ENCODE measurements around the gene SUCO. TPM values are rescaled to one million over a fixed set of nuclear protein-coding genes. Genes with fewer than 3 reads are reported as not detected.
"Not testable (repeated sequence)": the region's sequence is repeated elsewhere in the genome, so short reads cannot be mapped to it uniquely, and the experiment has no call there.

The SUCO gene
- total RNA-seq, 1 donor from 2014 or later: 58.5 TPM

DNA sequence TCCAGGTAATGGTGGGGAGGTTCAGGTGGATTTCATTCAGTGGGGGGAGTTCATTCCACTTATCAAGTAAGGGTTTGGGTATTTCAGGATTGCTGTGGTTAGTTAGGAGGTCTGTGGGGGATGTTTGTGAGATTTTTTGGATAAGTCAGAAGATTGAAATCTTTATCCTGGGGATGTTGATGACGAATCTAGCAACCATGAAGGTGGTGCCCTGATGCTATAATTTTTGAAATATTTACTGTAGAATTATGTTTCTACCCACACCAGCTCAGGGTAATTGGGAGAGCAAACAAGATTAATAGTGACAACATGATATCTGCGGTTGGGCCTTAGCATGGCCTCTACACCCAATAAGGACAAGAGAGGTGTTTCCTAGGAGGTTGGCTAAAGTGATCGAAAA lies 28.3 kb downstream of the SUCO start:
- no peak for DNase-seq

DNA sequence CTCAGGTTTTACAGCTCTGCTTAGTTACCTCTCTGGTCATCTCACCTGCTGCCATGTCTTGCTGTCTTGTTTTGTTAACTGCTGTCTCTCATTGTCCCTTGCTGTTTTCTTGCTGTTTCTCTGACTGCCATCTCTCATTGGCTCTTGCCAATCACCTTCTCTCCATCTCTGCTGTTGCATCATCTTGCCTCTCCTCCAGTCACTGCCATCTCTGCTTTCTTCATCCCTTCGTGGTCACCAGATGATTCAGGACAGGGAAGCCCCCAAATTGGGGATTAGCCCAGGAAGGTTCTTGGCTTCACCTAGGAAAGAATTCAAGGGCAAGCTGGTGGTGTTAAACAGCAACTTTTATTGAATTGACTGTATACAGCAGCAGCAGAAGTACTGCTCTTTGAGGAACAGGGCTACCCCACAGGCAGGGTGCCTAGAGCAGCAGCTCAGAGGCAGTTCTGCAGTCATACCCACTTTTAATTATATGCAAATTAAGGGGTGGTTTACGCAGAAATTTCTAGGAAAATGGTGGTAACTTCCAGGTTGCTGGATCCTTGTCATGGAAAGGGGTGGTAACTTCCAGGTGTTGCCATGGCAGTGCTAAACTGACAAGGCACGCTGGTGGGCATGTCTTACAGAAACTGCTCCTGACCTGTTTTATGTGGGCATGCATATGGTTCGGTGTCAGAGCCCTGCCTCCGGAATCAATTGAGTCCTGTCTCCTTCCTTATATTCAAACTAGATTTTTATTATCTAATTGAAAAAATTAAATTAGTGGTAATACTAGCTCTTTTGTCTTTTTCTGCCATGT lies 33.4 kb downstream of the SUCO start:
- no peak for DNase-seq

DNA sequence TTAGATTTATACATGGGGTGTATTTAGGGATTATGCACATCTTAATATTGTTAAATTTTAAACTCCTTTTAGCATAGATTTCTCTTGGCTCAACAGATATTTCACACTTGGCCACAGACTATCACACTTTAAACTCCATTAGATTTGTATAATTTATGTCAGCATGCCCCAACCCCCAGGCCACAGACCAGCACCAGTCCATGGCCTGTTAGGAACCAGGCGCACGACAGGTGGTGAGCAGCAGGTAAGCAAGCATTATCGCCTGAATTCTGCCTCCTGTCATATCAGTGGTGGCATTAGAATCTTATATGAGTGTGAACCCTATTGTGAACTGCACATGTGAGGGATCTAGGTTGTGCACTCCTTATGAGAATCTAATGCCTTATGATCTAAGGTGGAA lies 34.8 kb downstream of the SUCO start:
- no peak for DNase-seq

GRCh38 chr1:172574080-172574479 lies 41.1 kb downstream of the SUCO start:
- no peak for DNase-seq

DNA sequence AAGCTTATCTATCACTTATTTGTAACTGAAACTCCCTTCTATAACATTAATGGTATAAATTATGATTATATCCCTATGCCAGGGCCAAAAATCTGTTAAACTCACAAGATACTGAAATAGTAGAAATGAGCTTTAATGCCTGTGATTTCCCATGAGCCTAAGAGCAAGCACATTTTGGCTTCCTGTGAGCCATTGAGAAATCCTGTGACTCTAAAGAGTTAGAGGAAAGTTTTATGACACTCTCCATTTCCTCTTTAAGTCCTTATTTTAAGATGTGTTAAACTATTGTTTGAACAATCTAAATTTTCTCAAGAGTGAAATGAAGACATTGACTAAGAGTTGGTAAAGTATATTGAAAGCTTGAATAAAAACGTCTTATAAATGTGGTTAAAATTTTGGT lies 45.6 kb downstream of the SUCO start:
- no peak for DNase-seq

DNA sequence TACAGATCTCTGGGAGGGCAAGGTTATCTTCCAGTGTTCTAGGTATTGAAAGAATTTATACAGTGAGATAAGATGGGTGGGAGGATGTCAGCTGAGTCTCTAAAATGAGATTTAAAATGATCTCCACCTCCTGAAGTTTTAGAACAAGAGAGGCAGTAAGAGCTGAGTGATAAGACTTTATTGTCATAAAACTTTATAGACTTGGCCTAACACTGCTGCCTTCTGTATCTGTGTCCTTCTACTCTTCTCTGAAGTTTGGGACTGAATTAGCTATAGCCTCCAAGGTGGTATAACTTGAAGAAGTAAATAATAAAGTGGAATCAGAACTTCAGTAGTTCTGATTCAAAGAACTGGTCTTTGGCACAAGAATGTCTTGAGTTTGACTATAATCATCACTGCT lies 48.3 kb downstream of the SUCO start:
- no peak for DNase-seq

DNA sequence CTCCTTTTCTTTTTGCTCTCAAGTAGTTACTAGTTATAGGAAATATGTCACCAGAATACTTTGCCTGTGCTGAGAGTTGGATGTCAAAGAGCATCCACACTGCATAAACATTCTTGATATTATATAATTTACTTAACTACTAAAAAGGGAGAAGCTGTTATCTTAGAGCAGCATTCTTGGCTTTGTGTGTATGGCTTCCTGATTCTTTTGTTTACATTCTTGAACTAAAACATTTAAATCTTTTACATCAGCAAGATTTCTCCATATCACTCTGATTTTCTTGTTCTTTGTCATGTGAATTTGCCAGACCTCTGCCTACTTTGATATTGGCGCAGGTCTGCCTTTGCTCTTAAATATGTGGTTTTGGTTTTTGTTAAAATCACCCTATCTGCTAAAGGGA lies 48.8 kb downstream of the SUCO start:
- DNase-seq: no peak

GRCh38 chr1:172582889-172583288 lies 49.9 kb downstream of the SUCO start:
- no peak for DNase-seq

- DNase-seq: no peak
These were observed 52.4 kb downstream of the SUCO start for GRCh38 chr1:172585348-172585747.

GRCh38 chr1:172585861-172586260 lies 52.9 kb downstream of the SUCO start:
- DNase-seq: no peak

DNA sequence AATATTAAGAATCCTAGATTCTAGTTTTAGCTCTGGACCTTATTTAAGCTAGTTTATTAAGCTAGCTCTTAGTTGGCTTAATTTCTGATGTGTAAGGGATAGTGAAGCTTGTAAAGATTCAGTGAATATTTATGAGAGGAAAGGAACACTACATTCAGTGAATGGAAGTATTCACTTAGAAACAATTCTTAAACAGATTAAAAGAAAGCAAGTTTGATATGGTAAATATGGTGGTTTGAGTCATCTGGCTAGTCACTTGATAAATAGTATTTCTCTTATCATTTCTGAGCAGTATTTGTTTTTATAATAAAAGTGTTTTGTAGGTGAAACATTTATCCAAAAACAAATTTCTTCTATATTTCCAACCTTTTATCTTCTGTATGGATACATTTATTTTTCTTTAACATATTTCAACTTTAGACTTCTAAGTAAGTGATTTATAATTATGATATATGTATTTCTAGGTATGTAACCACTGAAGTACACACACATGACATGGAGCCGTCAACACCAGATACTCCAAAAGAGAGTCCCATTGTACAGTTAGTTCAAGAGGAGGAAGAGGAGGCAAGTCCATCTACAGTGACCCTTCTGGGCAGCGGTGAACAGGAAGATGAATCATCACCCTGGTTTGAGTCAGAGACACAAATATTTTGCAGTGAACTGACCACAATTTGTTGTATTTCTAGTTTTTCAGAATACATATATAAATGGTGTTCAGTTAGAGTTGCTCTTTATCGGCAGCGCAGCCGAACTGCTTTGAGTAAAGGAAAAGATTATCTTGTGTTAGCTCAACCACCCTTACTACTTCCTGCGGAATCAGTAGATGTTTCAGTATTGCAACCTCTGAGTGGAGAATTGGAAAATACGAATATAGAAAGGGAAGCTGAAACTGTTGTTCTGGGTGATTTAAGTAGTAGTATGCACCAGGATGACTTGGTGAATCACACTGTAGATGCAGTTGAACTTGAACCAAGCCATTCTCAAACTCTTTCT lies 55.6 kb downstream of the SUCO start:
- DNase-seq: no peak

DNA sequence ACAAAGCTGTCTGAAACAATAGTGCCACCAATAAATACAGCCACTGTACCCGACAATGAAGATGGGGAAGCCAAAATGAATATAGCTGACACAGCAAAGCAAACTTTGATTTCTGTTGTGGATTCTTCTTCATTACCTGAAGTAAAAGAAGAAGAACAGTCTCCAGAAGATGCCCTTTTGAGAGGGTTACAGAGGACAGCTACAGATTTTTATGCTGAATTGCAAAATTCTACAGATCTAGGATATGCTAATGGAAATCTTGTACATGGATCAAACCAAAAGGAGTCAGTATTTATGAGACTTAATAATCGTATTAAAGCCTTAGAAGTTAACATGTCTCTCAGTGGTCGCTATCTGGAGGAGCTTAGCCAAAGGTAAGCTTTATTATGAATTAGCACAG lies 56.6 kb downstream of the SUCO start:
- no peak for DNase-seq

DNA sequence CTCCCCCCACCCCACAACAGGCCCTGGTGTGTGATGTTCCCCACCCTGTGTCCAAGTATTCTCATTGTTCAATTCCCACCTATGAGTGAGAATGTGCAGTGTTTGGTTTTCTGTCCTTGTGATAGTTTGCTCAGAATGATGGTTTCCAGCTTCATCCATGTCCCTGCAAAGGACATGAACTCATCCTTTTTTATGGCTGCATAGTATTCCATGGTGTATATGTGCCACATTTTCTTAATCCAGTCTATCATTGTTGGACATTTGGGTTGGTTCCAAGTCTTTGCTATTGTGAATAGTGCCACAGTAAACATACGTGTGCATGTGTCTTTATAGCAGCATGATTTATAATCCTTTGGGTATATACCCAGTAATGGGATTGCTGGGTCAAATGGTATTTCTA lies 58.5 kb downstream of the SUCO start:
- not testable (repeated sequence) for DNase-seq

DNA sequence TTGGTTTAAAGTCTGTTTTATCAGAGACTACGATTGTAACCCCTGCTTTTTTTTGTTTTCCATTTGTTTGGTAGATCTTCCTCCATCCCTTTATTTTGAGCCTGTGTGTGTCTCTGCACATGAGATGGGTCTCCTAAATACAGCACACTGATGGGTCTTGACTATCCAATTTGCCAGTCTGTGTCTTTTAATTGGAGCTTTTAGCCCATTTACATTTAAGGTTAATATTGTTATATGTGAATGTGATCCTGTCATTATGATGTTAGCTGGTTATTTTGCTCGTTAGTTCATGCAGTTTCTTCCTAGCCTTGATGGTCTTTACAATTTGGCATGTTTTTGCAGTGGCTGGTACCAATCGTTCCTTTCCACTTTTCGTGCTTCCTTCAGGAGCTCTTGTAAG lies 62.1 kb downstream of the SUCO start:
- not testable (repeated sequence) for DNase-seq

DNA sequence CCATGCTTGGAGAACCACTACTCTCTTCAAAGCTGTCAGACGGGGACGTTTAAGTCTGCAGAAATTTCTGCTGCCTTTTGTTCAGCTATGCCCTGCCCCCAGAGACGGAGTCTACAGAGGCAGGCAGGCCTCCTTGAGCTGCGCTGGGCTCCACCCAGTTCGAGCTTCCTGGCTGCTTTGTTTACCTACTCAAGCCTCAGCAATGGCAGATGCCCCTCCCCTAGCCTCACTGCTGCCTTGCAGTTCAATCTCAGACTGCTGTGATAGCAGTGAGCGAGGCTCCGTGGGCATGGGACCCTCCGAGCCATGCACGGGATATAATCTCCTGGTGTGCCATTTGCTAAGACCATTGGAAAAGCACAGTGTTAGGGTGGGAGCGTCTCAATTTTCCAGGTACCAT lies 63.8 kb downstream of the SUCO start:
- not testable (repeated sequence) for DNase-seq

DNA sequence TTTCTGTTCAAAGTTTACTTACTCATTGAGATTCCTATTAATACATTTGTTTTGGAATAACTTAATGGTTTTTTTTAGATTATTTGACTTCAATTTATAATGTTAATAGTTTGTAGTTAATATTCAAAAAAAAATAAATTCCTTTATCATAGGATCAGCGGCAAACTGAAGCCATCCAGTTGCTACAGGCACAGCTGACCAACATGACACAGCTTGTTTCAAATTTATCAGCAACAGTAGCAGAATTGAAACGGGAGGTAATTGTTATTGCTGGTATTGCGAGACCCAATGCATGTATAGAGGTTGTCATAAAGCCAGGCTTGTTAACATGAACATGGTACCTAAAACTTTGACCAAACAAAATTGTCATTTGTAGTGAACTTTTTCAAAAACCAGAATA lies 67.0 kb downstream of the SUCO start:
- DNase-seq: no peak

DNA sequence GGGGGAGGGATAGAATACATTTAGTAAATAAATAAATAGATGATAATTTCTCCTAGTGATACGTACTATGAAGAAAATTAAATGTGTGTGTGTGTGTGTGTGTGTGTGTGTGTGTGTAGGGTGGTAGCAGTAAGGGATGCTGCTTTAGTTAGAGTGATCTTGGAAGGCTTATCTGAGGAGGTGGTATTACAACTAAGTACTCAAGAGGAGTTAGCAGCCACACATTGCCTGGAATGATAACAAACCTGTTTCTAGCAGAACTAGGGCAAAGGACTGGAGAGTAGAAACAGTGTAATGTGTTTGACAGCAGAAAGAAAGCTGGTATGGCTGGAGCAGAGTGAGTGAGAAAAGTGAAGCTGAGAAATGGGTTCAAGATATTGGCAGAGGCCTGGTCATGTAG lies 67.7 kb downstream of the SUCO start:
- DNase-seq: no peak

DNA sequence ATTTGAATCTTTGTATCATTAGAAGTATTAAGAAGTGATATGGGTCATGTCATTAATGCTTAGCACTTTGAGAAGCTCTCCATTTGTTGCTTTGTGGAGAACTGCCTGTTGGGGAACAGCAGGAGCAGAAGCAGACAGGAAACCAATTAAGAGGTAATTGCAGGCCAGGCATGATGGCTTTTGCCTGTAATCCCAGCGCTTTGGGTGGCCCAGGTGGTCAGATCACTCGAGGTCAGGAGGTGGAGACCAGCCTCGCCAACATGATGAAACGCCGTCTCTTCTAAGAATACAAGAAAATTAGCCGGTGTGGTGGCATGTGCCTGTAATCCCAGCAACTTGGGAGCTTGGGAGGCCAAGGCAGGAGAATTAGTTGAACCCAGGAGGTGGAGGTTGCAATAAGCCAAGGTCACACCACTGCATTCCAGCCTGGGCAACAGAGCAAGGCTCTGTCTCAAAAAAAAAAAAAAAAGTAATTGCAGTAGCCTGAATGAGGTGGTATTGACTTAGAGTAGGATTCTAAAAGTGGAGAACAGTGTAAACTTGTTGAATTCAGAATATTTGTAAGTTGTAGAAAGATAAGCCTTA lies 68.2 kb downstream of the SUCO start:
- no peak for DNase-seq

GRCh38 chr1:172602706-172603105 lies 69.8 kb downstream of the SUCO start:
- DNase-seq: no peak

GRCh38 chr1:172603816-172604215 lies 70.9 kb downstream of the SUCO start:
- no peak for DNase-seq

GRCh38 chr1:172605641-172606040 lies 72.7 kb downstream of the SUCO start:
- DNase-seq: no peak

GRCh38 chr1:172607145-172607544 lies 74.2 kb downstream of the SUCO start:
- DNase-seq: no peak

- DNase-seq: no peak
These were observed 75.2 kb downstream of the SUCO start for GRCh38 chr1:172608098-172608601.

Data from tongue (tissue), 2 donors.